HG02571 (cell line): ENCODE data around the gene TMEM200B.
"Not testable (repeated sequence)": the region's sequence is repeated elsewhere in the genome, so short reads cannot be mapped to it uniquely, and the experiment has no call there.

Experiments used
- ATAC-seq: cut with Tn5 transposase; IDR thresholded peaks from one replicate; pipeline ENCODE4 v1.9.1; 2021; ENCODE audit warnings: mild to moderate bottlenecking, moderate library complexity; ENCODE audit not compliant: unreplicated experiment

The TMEM200B gene

GRCh38 chr1:29123887-29124365, at the start of gene TMEM200B:
TSS of gene TMEM200B (minus strand) at chr1:29123903. CDS start at chr1:29121828, 2,075 bp downstream.
- ATAC-seq: no peak

- ATAC-seq: no peak
Observed at GRCh38 chr1:29172415-29172939, 48.8 kb upstream of the TMEM200B start.

- ATAC-seq: no peak
Observed at GRCh38 chr1:29171521-29171920, 47.8 kb upstream of the TMEM200B start.

GRCh38 chr1:29171089-29171488, 47.4 kb upstream of the TMEM200B start:
- ATAC-seq: no peak

- no peak for ATAC-seq
Observed at GRCh38 chr1:29169976-29170375, 46.3 kb upstream of the TMEM200B start.

- ATAC-seq: no peak
Observed at GRCh38 chr1:29167904-29168303, 44.2 kb upstream of the TMEM200B start.

GRCh38 chr1:29166291-29166878, 42.7 kb upstream of the TMEM200B start:
- no peak for ATAC-seq

- no peak for ATAC-seq
Observed at GRCh38 chr1:29164588-29164987, 40.9 kb upstream of the TMEM200B start.

GRCh38 chr1:29162476-29163138, 38.9 kb upstream of the TMEM200B start:
- no peak for ATAC-seq

GRCh38 chr1:29162025-29162424, 38.3 kb upstream of the TMEM200B start:
- no peak for ATAC-seq

GRCh38 chr1:29159773-29160172, 36.1 kb upstream of the TMEM200B start:
- no peak for ATAC-seq

- no peak for ATAC-seq
Observed at GRCh38 chr1:29157269-29157601, 33.5 kb upstream of the TMEM200B start.

GRCh38 chr1:29156543-29157268, 33.0 kb upstream of the TMEM200B start:
- ATAC-seq: no peak

GRCh38 chr1:29152046-29152805, 28.5 kb upstream of the TMEM200B start:
- no peak for ATAC-seq

- not testable (repeated sequence) for ATAC-seq
Observed at GRCh38 chr1:29150346-29150745, 26.6 kb upstream of the TMEM200B start.

- ATAC-seq: no peak
Observed at GRCh38 chr1:29148656-29149491, 25.2 kb upstream of the TMEM200B start.

GRCh38 chr1:29145739-29146437, 22.2 kb upstream of the TMEM200B start:
- ATAC-seq: no peak

- ATAC-seq: no peak
Observed at GRCh38 chr1:29144178-29144577, 20.5 kb upstream of the TMEM200B start.

- ATAC-seq: no peak
Observed at GRCh38 chr1:29142714-29143113, 19.0 kb upstream of the TMEM200B start.
